HCT116 (cell line): ENCODE results near the gene ARR3. TPM values are rescaled to one million over a fixed set of nuclear protein-coding genes. Genes with fewer than 3 reads are reported as not detected.

Experiments
- ATAC-seq: fragments of 200-7000 bp; cut with Tn5 transposase; 2 replicates; pipeline ENCODE4 v1.9.1; 2020; ENCODE audit warnings: mild to moderate bottlenecking, moderate library complexity
- BruUV-seq: library from RNA; stranded (reverse); fragments of 400-500 nt; replicated peaks from 2 replicates; lab custom pipeline; 2021; lab: Mats Ljungman, UMichigan
- CTCF ChIA-PET: fragments of 300-600 bp; sonication (Branson Sonifier 250); formaldehyde crosslinking; loops from one replicate; lab custom pipeline; 2021; ENCODE audit warnings: antibody characterized with exemption; lab: Charles Lee
- POLR2A ChIA-PET: fragments of 300-600, 350-600 bp; sonication (Branson Sonifier 250); formaldehyde crosslinking; loops from one replicate; lab custom pipeline; 2021; ENCODE audit warnings: antibody characterized with exemption; lab: Charles Lee
- RAD21 ChIA-PET, 2 experiments: fragments of 300-600 bp; sonication (Branson Sonifier 250); formaldehyde crosslinking; loops; one replicate each; lab custom pipeline; 2023; ENCODE audit warnings: low total read pairs in 2 of 2; ENCODE audit not compliant: uncharacterized antibody in 2 of 2, unreplicated experiment in 2 of 2, low non-redundant PET in 1 of 2; lab: Charles Lee
- DNase-seq: peaks from one replicate; pipeline ENCODE4 v3.0.0-alpha.2; 2010; ENCODE audit warnings: low read depth, low spot score
- H2AFZ ChIP-seq: fragments of 200-600 bp; shearing (Covaris generic), sonication (generic); 2 replicates; pipeline ENCODE4 v1.6.1; 2017; ENCODE audit warnings: low read depth, mixed run types, mixed read lengths, antibody characterized with exemption, low read length; ENCODE audit not compliant: poor library complexity, severe bottlenecking
- H3K27ac ChIP-seq: 2 replicates; pipeline ENCODE4 v1.5.1; 2012; ENCODE audit warnings: low read depth, low read length
- H3K27me3 ChIP-seq: fragments of 200-600 bp; sonication (generic); 2 replicates; pipeline ENCODE4 v1.6.1; 2016; ENCODE audit warnings: mixed run types, low read length, mixed read lengths; ENCODE audit not compliant: insufficient read depth
- H3K36me3 ChIP-seq, 2 experiments: fragments of 200-500 bp in 1 of 2; fragments of 200-600 bp in 1 of 2; sonication (Bioruptor generic) in 1 of 2; sonication (generic) in 1 of 2; 2 replicates each; pipeline versions ENCODE4 v1.5.1 to v1.6.1; 2014 to 2016; ENCODE audit warnings: low read length in 2 of 2, inconsistent platforms in 1 of 2, mixed read lengths in 1 of 2, mixed run types in 1 of 2; ENCODE audit not compliant: insufficient read depth in 2 of 2, control insufficient read depth in 1 of 2
- H3K4me1 ChIP-seq, 2 experiments: fragments of 200-600 bp in 1 of 2; sonication (generic) in 1 of 2; 2 replicates each; pipeline versions ENCODE4 v1.5.1 to v1.6.1; 2012 to 2017; ENCODE audit warnings: low read length in 2 of 2, inconsistent platforms in 1 of 2, mild to moderate bottlenecking in 1 of 2, mixed read lengths in 1 of 2, mixed run types in 1 of 2, moderate library complexity in 1 of 2; ENCODE audit not compliant: insufficient read depth in 2 of 2, control insufficient read depth in 1 of 2
- H3K4me2 ChIP-seq: fragments of 200-600 bp; sonication (generic); 2 replicates; pipeline ENCODE4 v1.6.1; 2017; ENCODE audit warnings: mixed run types, low read length, mixed read lengths
- H3K4me3 ChIP-seq, 2 experiments: fragments of 200-600 bp in 1 of 2; sonication (generic) in 1 of 2; replicated peaks in 1 of 2; 2 replicates each; pipeline ENCODE4 v1.5.1; 2011 to 2016; ENCODE audit warnings: low read length in 2 of 2, control low read depth in 1 of 2, low read depth in 1 of 2, mild to moderate bottlenecking in 1 of 2, mixed read lengths in 1 of 2, mixed run types in 1 of 2
- H3K79me2 ChIP-seq: fragments of 200-600 bp; sonication (generic); 2 replicates; pipeline ENCODE4 v1.6.1; 2017; ENCODE audit warnings: mild to moderate bottlenecking, mixed run types, low read length, moderate library complexity, mixed read lengths; ENCODE audit not compliant: insufficient read depth
- H3K9ac ChIP-seq: fragments of 200-600 bp; sonication (generic); 2 replicates; pipeline ENCODE4 v1.6.1; 2016; ENCODE audit warnings: low read length, mixed read lengths
- H3K9me2 ChIP-seq: fragments of 200-600 bp; sonication (generic), shearing (Covaris generic); 2 replicates; pipeline ENCODE4 v1.6.1; 2017; ENCODE audit warnings: mixed run types, mild to moderate bottlenecking, moderate library complexity; ENCODE audit not compliant: insufficient read depth
- H3K9me3 ChIP-seq, 2 experiments: fragments of 200-500 bp in 1 of 2; fragments of 200-600 bp in 1 of 2; sonication (Bioruptor generic) in 1 of 2; sonication (generic) in 1 of 2; 2 replicates each; pipeline ENCODE4 v1.6.1; 2014 to 2017; ENCODE audit warnings: low read length in 2 of 2, mixed read lengths in 2 of 2, inconsistent platforms in 1 of 2, low read depth in 1 of 2, mild to moderate bottlenecking in 1 of 2, mixed run types in 1 of 2, moderate library complexity in 1 of 2; ENCODE audit not compliant: control insufficient read depth in 1 of 2, insufficient read depth in 1 of 2
- H4K20me1 ChIP-seq: fragments of 200-600 bp; sonication (generic), shearing (Covaris generic); 2 replicates; pipeline ENCODE4 v1.6.1; 2017; ENCODE audit warnings: mixed run types, mild to moderate bottlenecking, moderate library complexity; ENCODE audit not compliant: insufficient read depth
- CBX3 ChIP-seq: IDR thresholded peaks from 2 replicates; pipeline ENCODE4 v1.6.1; 2012; ENCODE audit warnings: low read depth
- EGR1 ChIP-seq: IDR thresholded peaks from 2 replicates; pipeline ENCODE4 v1.6.1; 2012; ENCODE audit warnings: low read depth
- ELF1 ChIP-seq: IDR thresholded peaks from 2 replicates; pipeline ENCODE4 v1.6.1; 2012; ENCODE audit warnings: low read depth, borderline replicate concordance
- EZH2 ChIP-seq: fragments of 200-600 bp; sonication (generic); IDR thresholded peaks from 2 replicates; pipeline ENCODE4 v1.6.1; 2017; ENCODE audit warnings: antibody characterized with exemption, mixed run types
- EZH2phosphoT487 ChIP-seq: fragments of 200-600 bp; IDR thresholded peaks from 2 replicates; pipeline ENCODE4 v1.6.1; 2018; ENCODE audit warnings: antibody characterized with exemption, borderline replicate concordance
- FOSL1 ChIP-seq: IDR thresholded peaks from 2 replicates; pipeline ENCODE4 v1.6.1; 2012; ENCODE audit warnings: low read depth
- POLR2AphosphoS5 ChIP-seq: IDR thresholded peaks from 2 replicates; pipeline ENCODE4 v1.6.1; 2011; ENCODE audit warnings: mild to moderate bottlenecking, low read depth, low read length, moderate library complexity
- RAD21 ChIP-seq: IDR thresholded peaks from 2 replicates; pipeline ENCODE4 v1.6.1; 2012; ENCODE audit warnings: low read depth, mild to moderate bottlenecking
- SP1 ChIP-seq: IDR thresholded peaks from 2 replicates; pipeline ENCODE4 v1.6.1; 2012; ENCODE audit warnings: low read depth
- SRF ChIP-seq: IDR thresholded peaks from 2 replicates; pipeline ENCODE4 v1.6.1; 2012; ENCODE audit warnings: low read depth
- TCF7L2 ChIP-seq: IDR thresholded peaks from 2 replicates; pipeline ENCODE4 v1.7.0; 2011; ENCODE audit warnings: borderline replicate concordance, inconsistent platforms; ENCODE audit not compliant: insufficient read depth, insufficient read length; ENCODE audit errors: extremely low read depth
- YY1 ChIP-seq: IDR thresholded peaks from 2 replicates; pipeline ENCODE4 v1.6.1; 2011; ENCODE audit warnings: low read length, low read depth, moderate library complexity, mild to moderate bottlenecking; ENCODE audit not compliant: insufficient replicate concordance; ENCODE audit errors: extremely low read depth
- ZFX ChIP-seq: fragments of 450-650 bp; IDR thresholded peaks from 2 replicates; pipeline ENCODE4 v1.6.1; 2017
- ZNF274 ChIP-seq: fragments of 200-500 bp; sonication (Bioruptor generic); IDR thresholded peaks from 2 replicates; pipeline ENCODE4 v1.6.1; 2014; ENCODE audit warnings: mild to moderate bottlenecking, low read depth, low read length, inconsistent platforms
- intact Hi-C: fragments of 100-400 bp; cut with micrococcal nuclease; formaldehyde crosslinking; loops from 2 replicates; pipeline ENCODE4 v1.10.0; 2022
- total RNA-seq: library from RNA; stranded (reverse); gene quantifications from one replicate; pipeline ENCODE4 v1.2.1, GENCODE V29; 2021; ENCODE audit not compliant: unreplicated experiment
- TF ChIP-seq, protein P1 (sequence below): IDR thresholded peaks from 2 replicates; pipeline ENCODE4 v1.6.1; 2011; ENCODE audit warnings: mild to moderate bottlenecking, low read length, moderate library complexity; ENCODE audit not compliant: insufficient replicate concordance; ENCODE audit errors: extremely low read depth
- TF ChIP-seq, protein P2 (sequence below), 3 experiments: fragments of 200-600 bp in 1 of 3; sonication (generic) in 1 of 3; IDR thresholded peaks in 2 of 3; conservative IDR thresholded peaks in 1 of 3; 2 replicates each; pipeline ENCODE4 v1.5.1; 2012 to 2017; ENCODE audit warnings: low read depth in 2 of 3, low read length in 2 of 3, antibody characterized with exemption in 1 of 3, borderline replicate concordance in 1 of 3, control low read depth in 1 of 3, mild to moderate bottlenecking in 1 of 3, mixed read lengths in 1 of 3, mixed run types in 1 of 3, moderate library complexity in 1 of 3; ENCODE audit not compliant: insufficient read depth in 1 of 3
- TF ChIP-seq, protein P3 (sequence below): IDR thresholded peaks from 2 replicates; pipeline ENCODE4 v1.6.1; 2012

The ARR3 gene
- total RNA-seq, 1 experiment from 2014 or later, result not detected

DNA sequence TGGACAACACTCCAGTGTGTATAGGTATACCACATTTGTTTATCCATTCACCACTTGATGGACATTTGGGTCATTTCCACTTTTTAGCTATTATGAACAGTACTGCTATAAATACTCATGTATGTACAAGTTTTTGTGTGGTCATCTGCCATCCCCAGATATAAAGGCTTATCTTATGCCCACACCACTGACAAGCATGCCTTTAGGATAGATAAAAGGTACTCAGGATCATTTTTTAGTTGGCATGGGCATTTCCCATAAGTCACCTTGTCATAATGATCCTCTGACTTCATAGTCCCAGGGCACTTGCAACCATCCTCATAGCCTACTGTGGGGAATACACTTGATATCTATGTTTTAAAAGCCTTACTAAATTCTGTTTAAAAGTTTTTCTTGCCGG is 27.4 kb upstream of the ARR3 start (continued):
- TF ChIP-seq, protein P1, sequence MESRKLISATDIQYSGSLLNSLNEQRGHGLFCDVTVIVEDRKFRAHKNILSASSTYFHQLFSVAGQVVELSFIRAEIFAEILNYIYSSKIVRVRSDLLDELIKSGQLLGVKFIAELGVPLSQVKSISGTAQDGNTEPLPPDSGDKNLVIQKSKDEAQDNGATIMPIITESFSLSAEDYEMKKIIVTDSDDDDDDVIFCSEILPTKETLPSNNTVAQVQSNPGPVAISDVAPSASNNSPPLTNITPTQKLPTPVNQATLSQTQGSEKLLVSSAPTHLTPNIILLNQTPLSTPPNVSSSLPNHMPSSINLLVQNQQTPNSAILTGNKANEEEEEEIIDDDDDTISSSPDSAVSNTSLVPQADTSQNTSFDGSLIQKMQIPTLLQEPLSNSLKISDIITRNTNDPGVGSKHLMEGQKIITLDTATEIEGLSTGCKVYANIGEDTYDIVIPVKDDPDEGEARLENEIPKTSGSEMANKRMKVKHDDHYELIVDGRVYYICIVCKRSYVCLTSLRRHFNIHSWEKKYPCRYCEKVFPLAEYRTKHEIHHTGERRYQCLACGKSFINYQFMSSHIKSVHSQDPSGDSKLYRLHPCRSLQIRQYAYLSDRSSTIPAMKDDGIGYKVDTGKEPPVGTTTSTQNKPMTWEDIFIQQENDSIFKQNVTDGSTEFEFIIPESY, result no peak

DNA sequence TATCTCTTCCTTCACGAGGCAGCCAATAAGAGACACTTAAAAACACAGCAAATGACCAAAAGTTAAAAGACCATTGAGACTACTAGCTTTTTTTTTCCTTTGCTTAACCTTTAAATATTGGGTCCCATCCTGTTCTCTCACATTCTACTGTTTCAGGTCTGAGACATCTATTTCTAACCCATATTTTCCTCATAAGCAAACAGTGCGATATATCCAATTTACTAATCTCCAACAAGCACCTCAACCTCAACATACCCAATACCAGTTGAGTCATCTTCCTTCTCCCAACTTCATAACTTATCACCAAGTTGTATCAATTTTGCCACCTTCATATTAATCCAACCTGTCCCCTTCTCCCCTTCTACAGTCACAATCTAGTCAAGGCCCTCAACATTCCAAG is 26.6 kb upstream of the ARR3 start:
- Histone ChIP-seq H3K4me3 (no peak overlapping the region), H3K4me1 (peaks cover 0 to 25% of the 10 kb centered on the region in 2 experiments; a peak in 1 of 4 replicates), H3K9me2 (no peaks in the 10 kb centered on the region), H2AFZ (no peak overlapping the region), H3K9ac (no peak overlapping the region), H4K20me1 (no peaks in the 10 kb centered on the region), H3K27ac (no peak overlapping the region), H3K27me3 (no peaks in the 10 kb centered on the region), H3K79me2 (no peaks in the 10 kb centered on the region), H3K4me2 (no peak overlapping the region), H3K9me3 (no peaks in the 10 kb centered on the region), H3K36me3 (no peaks in the 10 kb centered on the region)
- CTCF ChIA-PET, result no interaction called here
- RAD21 ChIA-PET, result no interaction called here
- DNase-seq (no peak), ATAC-seq (no peak)
- BruUV-seq, result no TSS peak
- intact Hi-C loops, result no loop called here
- POLR2A ChIA-PET, result no interaction called here
- TF ChIP-seq CBX3, result no peak
- no peak for TF ChIP-seq RAD21
- TF ChIP-seq SP1, result no peak
- no peak for TF ChIP-seq FOSL1
- no peak for TF ChIP-seq ZFX
- no peak for TF ChIP-seq SRF
- TF ChIP-seq, protein P2, sequence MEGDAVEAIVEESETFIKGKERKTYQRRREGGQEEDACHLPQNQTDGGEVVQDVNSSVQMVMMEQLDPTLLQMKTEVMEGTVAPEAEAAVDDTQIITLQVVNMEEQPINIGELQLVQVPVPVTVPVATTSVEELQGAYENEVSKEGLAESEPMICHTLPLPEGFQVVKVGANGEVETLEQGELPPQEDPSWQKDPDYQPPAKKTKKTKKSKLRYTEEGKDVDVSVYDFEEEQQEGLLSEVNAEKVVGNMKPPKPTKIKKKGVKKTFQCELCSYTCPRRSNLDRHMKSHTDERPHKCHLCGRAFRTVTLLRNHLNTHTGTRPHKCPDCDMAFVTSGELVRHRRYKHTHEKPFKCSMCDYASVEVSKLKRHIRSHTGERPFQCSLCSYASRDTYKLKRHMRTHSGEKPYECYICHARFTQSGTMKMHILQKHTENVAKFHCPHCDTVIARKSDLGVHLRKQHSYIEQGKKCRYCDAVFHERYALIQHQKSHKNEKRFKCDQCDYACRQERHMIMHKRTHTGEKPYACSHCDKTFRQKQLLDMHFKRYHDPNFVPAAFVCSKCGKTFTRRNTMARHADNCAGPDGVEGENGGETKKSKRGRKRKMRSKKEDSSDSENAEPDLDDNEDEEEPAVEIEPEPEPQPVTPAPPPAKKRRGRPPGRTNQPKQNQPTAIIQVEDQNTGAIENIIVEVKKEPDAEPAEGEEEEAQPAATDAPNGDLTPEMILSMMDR (IDR thresholded peaks at IDR 0.05 in 2 of 3, conservative IDR thresholded peaks at IDR 0.05 in 1 of 3; ENCODE audit: borderline replicate concordance in 1 of 3, insufficient read depth in 1 of 3, low read depth in 2 of 3, low read length in 2 of 3), result no peak
- TF ChIP-seq, protein P1, result no peak
- no peak for TF ChIP-seq EGR1
- no peak for TF ChIP-seq TCF7L2
- TF ChIP-seq EZH2phosphoT487, result no peak
- no peak for TF ChIP-seq POLR2AphosphoS5
- no peak for TF ChIP-seq ZNF274
- TF ChIP-seq, protein P3, sequence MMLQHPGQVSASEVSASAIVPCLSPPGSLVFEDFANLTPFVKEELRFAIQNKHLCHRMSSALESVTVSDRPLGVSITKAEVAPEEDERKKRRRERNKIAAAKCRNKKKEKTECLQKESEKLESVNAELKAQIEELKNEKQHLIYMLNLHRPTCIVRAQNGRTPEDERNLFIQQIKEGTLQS, result no peak
- no peak for TF ChIP-seq ELF1
- no peak for TF ChIP-seq EZH2
- no peak for TF ChIP-seq YY1
